MCF 10A (cell line): Measurements from ENCODE around the gene USP54. TPM values are rescaled to one million over a fixed set of nuclear protein-coding genes. Genes with fewer than 3 reads are reported as not detected.

Experiments
- BruUV-seq: library from RNA; stranded (reverse); fragments of 400-500 nt; replicated peaks from 2 replicates; lab custom pipeline; 2021; lab: Mats Ljungman, UMichigan
- CTCF ChIA-PET: fragments of 300-600 bp; sonication (Branson Sonifier 250); formaldehyde crosslinking; extraction: SDS; loops from one replicate; lab custom pipeline; 2021; ENCODE audit warnings: antibody characterized with exemption, inconsistent platforms; lab: Yijun Ruan, JAX
- POLR2A ChIA-PET: fragments of 300-600, 350-650 bp; sonication (Branson Sonifier 250); formaldehyde crosslinking; extraction: SDS; loops from one replicate; lab custom pipeline; 2020; ENCODE audit warnings: antibody characterized with exemption, inconsistent platforms; lab: Yijun Ruan, JAX
- DNase-seq: peaks from one replicate; pipeline ENCODE4 v3.0.0-alpha.2; 2018; ENCODE audit not compliant: unreplicated experiment
- H3K27ac Mint-ChIP-seq: one replicate; pipeline ENCODE4 v1.8.0; 2022; ENCODE audit warnings: mild to moderate bottlenecking, low read depth, mixed read lengths; ENCODE audit not compliant: unreplicated experiment
- H3K27me3 Mint-ChIP-seq: one replicate; pipeline ENCODE4 v1.8.0; 2022; ENCODE audit warnings: mixed read lengths; ENCODE audit not compliant: insufficient read depth, unreplicated experiment
- H3K36me3 Mint-ChIP-seq: one replicate; pipeline ENCODE4 v1.8.0; 2022; ENCODE audit warnings: mild to moderate bottlenecking, moderate library complexity, mixed read lengths; ENCODE audit not compliant: insufficient read depth, unreplicated experiment
- H3K4me1 Mint-ChIP-seq: one replicate; pipeline ENCODE4 v1.8.0; 2022; ENCODE audit warnings: mixed read lengths; ENCODE audit not compliant: insufficient read depth, unreplicated experiment
- H3K4me3 Mint-ChIP-seq: one replicate; pipeline ENCODE4 v1.8.0; 2022; ENCODE audit warnings: mild to moderate bottlenecking, moderate library complexity, mixed read lengths; ENCODE audit not compliant: unreplicated experiment
- H3K9me3 Mint-ChIP-seq: one replicate; pipeline ENCODE4 v1.8.0; 2022; ENCODE audit warnings: mixed read lengths; ENCODE audit not compliant: unreplicated experiment
- intact Hi-C: fragments of 100-400 bp; cut with micrococcal nuclease; formaldehyde crosslinking; loops from 2 replicates; pipeline ENCODE4 v1.14.1; 2022
- total RNA-seq: library from RNA; stranded (reverse); gene quantifications from 2 replicates; pipeline ENCODE4 v1.2.3, GENCODE V29; 2022
- TF ChIP-seq, protein P1 (sequence below): fragments of 200-600 bp; IDR thresholded peaks from one replicate; pipeline ENCODE4 v1.8.0; 2022; ENCODE audit warnings: antibody characterized with exemption, mild to moderate bottlenecking; ENCODE audit not compliant: unreplicated experiment

USP54 gene
- total RNA-seq, 1 experiment from 2014 or later = 19.6 TPM

- Mint-ChIP-seq H3K4me1 (peaks cover 17% of the 10 kb centered on the region), H3K36me3 (peaks cover 18% of the 10 kb centered on the region), H3K27me3 (no peaks in the 10 kb centered on the region), H3K27ac (no peak overlapping the region), H3K9me3 (no peaks in the 10 kb centered on the region), H3K4me3 (no peak overlapping the region)
- intact Hi-C loops = no loop called here
- CTCF ChIA-PET = interaction anchor here (0.5 to 3.6 kb wide), 2 partner anchors 22 to 1550 kb away, joined by 5 to 12 read pairs; no protein-coding TSS in a partner anchor
- no TSS peak for BruUV-seq
- POLR2A ChIA-PET = interaction anchor here (0.9 to 1.0 kb wide), 2 partner anchors 13 to 24 kb away, joined by 3 to 6 read pairs; no protein-coding TSS in a partner anchor
- TF ChIP-seq, protein P1, sequence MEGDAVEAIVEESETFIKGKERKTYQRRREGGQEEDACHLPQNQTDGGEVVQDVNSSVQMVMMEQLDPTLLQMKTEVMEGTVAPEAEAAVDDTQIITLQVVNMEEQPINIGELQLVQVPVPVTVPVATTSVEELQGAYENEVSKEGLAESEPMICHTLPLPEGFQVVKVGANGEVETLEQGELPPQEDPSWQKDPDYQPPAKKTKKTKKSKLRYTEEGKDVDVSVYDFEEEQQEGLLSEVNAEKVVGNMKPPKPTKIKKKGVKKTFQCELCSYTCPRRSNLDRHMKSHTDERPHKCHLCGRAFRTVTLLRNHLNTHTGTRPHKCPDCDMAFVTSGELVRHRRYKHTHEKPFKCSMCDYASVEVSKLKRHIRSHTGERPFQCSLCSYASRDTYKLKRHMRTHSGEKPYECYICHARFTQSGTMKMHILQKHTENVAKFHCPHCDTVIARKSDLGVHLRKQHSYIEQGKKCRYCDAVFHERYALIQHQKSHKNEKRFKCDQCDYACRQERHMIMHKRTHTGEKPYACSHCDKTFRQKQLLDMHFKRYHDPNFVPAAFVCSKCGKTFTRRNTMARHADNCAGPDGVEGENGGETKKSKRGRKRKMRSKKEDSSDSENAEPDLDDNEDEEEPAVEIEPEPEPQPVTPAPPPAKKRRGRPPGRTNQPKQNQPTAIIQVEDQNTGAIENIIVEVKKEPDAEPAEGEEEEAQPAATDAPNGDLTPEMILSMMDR = no peak
- no peak for DNase-seq
Measured at GRCh38 chr10:73551515-73551914, 39.6 kb downstream of the USP54 start.

GRCh38 chr10:73545357-73545756 lies 45.8 kb downstream of the USP54 start:
- BruUV-seq = no TSS peak
- intact Hi-C loops = no loop called here
- H3K4me1 Mint-ChIP-seq = no peaks in the 10 kb centered on the region
- POLR2A ChIA-PET = no interaction called here
- no peak for DNase-seq
- TF ChIP-seq, protein P1 = no peak
- no peaks in the 10 kb centered on the region for H3K9me3 Mint-ChIP-seq
- H3K27ac Mint-ChIP-seq = no peak overlapping the region
- H3K27me3 Mint-ChIP-seq = no peaks in the 10 kb centered on the region
- no peak overlapping the region for H3K4me3 Mint-ChIP-seq
- CTCF ChIA-PET = no interaction called here
- H3K36me3 Mint-ChIP-seq = peaks cover 21% of the 10 kb centered on the region

DNA sequence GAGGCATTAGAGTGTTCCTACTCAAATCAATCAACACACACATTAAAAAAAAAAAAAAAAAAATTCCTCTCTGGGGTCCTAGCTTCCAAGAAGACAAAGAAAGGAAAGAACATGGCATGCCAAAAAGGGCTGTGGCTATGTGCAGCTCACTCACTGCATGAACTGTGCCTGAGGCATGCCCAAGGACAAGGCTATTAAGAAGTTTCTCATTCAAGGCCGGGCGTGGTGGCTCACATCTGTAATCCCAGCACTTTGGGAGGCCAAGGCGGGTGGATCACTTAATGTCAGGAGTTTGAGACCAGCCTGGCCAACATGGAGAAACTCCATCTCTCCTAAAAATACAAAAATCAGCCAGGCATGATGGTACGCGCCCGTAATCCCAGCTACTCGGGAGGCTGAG lies 53.4 kb downstream of the USP54 start:
- Mint-ChIP-seq H3K9me3 (no peaks in the 10 kb centered on the region), H3K36me3 (peaks cover 39% of the 10 kb centered on the region), H3K4me3 (no peak overlapping the region), H3K4me1 (no peaks in the 10 kb centered on the region), H3K27ac (no peak overlapping the region), H3K27me3 (no peaks in the 10 kb centered on the region)
- intact Hi-C loops = no loop called here
- no peak for DNase-seq
- CTCF ChIA-PET = interaction anchor here (0.6 to 6.1 kb wide), 4 partner anchors 8 to 267 kb away, joined by 3 to 32 read pairs (median 12); no protein-coding TSS in a partner anchor
- TF ChIP-seq, protein P1 = no peak
- no TSS peak for BruUV-seq
- POLR2A ChIA-PET = interaction anchor here (0.6 to 1.2 kb wide), 3 partner anchors 14 to 30 kb away, joined by 4 to 6 read pairs (median 4); no protein-coding TSS in a partner anchor

DNA sequence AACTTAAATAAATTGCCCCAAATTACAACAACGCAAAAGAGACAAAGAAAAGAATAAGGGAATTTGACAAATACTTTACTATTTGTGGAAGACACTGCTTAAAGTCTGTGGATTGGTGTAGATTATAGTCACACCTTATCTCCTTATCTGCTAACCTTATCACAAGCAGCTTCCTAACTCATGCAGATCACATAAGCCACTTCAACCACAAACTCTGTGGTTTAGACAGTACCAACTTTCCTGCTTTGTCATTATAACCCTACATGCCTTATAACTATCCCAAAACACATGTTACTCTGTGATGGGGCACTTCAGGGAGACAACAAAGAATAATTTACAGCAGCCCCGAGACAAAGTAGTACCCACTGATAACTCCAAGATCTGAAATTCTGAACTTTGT lies 53.9 kb downstream of the USP54 start:
- no peaks in the 10 kb centered on the region for H3K27me3 Mint-ChIP-seq
- TF ChIP-seq, protein P1 = no peak
- H3K9me3 Mint-ChIP-seq = no peaks in the 10 kb centered on the region
- no peak overlapping the region for H3K4me3 Mint-ChIP-seq
- H3K36me3 Mint-ChIP-seq = peaks cover 36% of the 10 kb centered on the region
- no TSS peak for BruUV-seq
- no peak overlapping the region for H3K27ac Mint-ChIP-seq
- no peaks in the 10 kb centered on the region for H3K4me1 Mint-ChIP-seq
- intact Hi-C loops = no loop called here
- ChIA-PET POLR2A (no interaction called here), CTCF (interaction anchor here (0.7 to 6.1 kb wide), 3 partner anchors 8 to 267 kb away, joined by 3 to 32 read pairs (median 20); no protein-coding TSS in a partner anchor)
- DNase-seq = no peak
